HepG2 (cell line): ENCODE data around the gene PRR15L. TPM values are rescaled to one million over a fixed set of nuclear protein-coding genes. Genes with fewer than 3 reads are reported as not detected.

Experiments used
- EED ChIP-seq: sonication (generic); formaldehyde crosslinking; IDR thresholded peaks from 2 replicates; pipeline ENCODE4 v1.5.0; 2020; ENCODE audit warnings: mild to moderate bottlenecking, missing genetic modification reagents
- EP300 ChIP-seq, 3 experiments: sonication (generic) in 1 of 3; formaldehyde crosslinking in 1 of 3; IDR thresholded peaks; 2 replicates each; pipeline versions ENCODE4 v1.5.1 to v1.6.1; 2011 to 2020; ENCODE audit warnings: low read depth in 2 of 3, low read length in 2 of 3, borderline replicate concordance in 1 of 3, improper control_type of control experiment in 1 of 3, mild to moderate bottlenecking in 1 of 3, missing genetic modification reagents in 1 of 3, moderate library complexity in 1 of 3
- IRX3 ChIP-seq: sonication (generic); formaldehyde crosslinking; IDR thresholded peaks from 2 replicates; pipeline ENCODE4 v1.8.1; 2023; ENCODE audit warnings: mild to moderate bottlenecking, low read depth, missing genetic modification reagents, borderline replicate concordance
- JARID2 ChIP-seq: sonication (generic); formaldehyde crosslinking; IDR thresholded peaks from 2 replicates; pipeline ENCODE4 v1.8.1; 2023; ENCODE audit warnings: missing genetic modification reagents, inconsistent platforms; ENCODE audit not compliant: insufficient replicate concordance
- KLF12 ChIP-seq: sonication (generic); formaldehyde crosslinking; IDR thresholded peaks from 2 replicates; pipeline ENCODE4 v1.4.0; 2020; ENCODE audit warnings: missing genetic modification reagents, borderline replicate concordance
- LCORL ChIP-seq, 2 experiments: fragments of 450-650 bp in 1 of 2; sonication (generic) in 1 of 2; formaldehyde crosslinking in 1 of 2; IDR thresholded peaks; 2 replicates each; pipeline versions ENCODE4 v1.5.0 to v1.6.1; 2017 to 2020; ENCODE audit warnings: antibody characterized with exemption in 1 of 2, missing genetic modification reagents in 1 of 2
- SP5 ChIP-seq: IDR thresholded peaks from 2 replicates; pipeline ENCODE4 v1.6.1; 2016; ENCODE audit warnings: low read depth, borderline replicate concordance
- SRSF4 ChIP-seq: fragments of 200-400 bp; formaldehyde crosslinking; IDR thresholded peaks from one replicate; pipeline ENCODE4 v1.6.1; 2018; ENCODE audit warnings: mild to moderate bottlenecking, low read depth, low read length, moderate library complexity; ENCODE audit not compliant: poor library complexity, severe bottlenecking
- TSC22D2 ChIP-seq: sonication (generic); formaldehyde crosslinking; IDR thresholded peaks from 2 replicates; pipeline ENCODE4 v1.5.1; 2020; ENCODE audit warnings: missing genetic modification reagents, mild to moderate bottlenecking, borderline replicate concordance
- U2AF2 ChIP-seq: fragments of 200-400 bp; formaldehyde crosslinking; IDR thresholded peaks from 2 replicates; pipeline ENCODE4 v1.6.1; 2017; ENCODE audit warnings: low read depth, mild to moderate bottlenecking, low read length
- XRCC5 ChIP-seq: fragments of 200-400 bp; formaldehyde crosslinking; optimal IDR thresholded peaks from 2 replicates; pipeline ENCODE3; 2017; ENCODE audit warnings: mild to moderate bottlenecking, low read length
- ZFP90 ChIP-seq: sonication (generic); formaldehyde crosslinking; IDR thresholded peaks from 2 replicates; pipeline ENCODE4 v1.8.0; 2022; ENCODE audit warnings: missing genetic modification reagents, mild to moderate bottlenecking, inconsistent platforms, borderline replicate concordance
- ZNF282 ChIP-seq: fragments of 450-650 bp; IDR thresholded peaks from 2 replicates; pipeline ENCODE4 v1.6.1; 2018; ENCODE audit not compliant: partially characterized antibody
- ZNF501 ChIP-seq: sonication (generic); formaldehyde crosslinking; IDR thresholded peaks from 2 replicates; pipeline ENCODE4 v1.5.1; 2020; ENCODE audit warnings: mild to moderate bottlenecking, moderate library complexity, missing genetic modification reagents
- ZNF670 ChIP-seq: sonication (generic); formaldehyde crosslinking; IDR thresholded peaks from 2 replicates; pipeline ENCODE4 v1.8.0; 2022; ENCODE audit warnings: mild to moderate bottlenecking, missing genetic modification reagents, borderline replicate concordance
- ZNF816 ChIP-seq: sonication (generic); formaldehyde crosslinking; IDR thresholded peaks from 2 replicates; pipeline ENCODE4 v1.8.0; 2022; ENCODE audit warnings: missing genetic modification reagents, mild to moderate bottlenecking, borderline replicate concordance
- ZSCAN12 ChIP-seq: sonication (generic); formaldehyde crosslinking; IDR thresholded peaks from 2 replicates; pipeline ENCODE4 v1.9.0; 2021; ENCODE audit warnings: mild to moderate bottlenecking, missing genetic modification reagents
- ZZZ3 ChIP-seq: sonication (generic); formaldehyde crosslinking; IDR thresholded peaks from 2 replicates; pipeline ENCODE4 v1.4.0; 2020; ENCODE audit warnings: missing genetic modification reagents, mild to moderate bottlenecking, borderline replicate concordance
- polyA plus RNA-seq, 8 experiments: library from polyadenylated mRNA; depleted of rRNA in 3 of 8; stranded (reverse) in 7 of 8; unstranded in 1 of 8; fragments of >200 nt; fragmentation: Illumina TruSeq in 4 of 8; extraction: Trizol in 4 of 8; gene quantifications; 2 replicates each; pipeline versions ENCODE4 v1.2.1 to v1.2.3, GENCODE V29; 2011 to 2016; ENCODE audit warnings: low read depth in 4 of 8, missing spikeins in 1 of 8, mixed read lengths in 1 of 8; ENCODE audit not compliant: insufficient read depth in 1 of 8
- total RNA-seq, 5 experiments: library from RNA; depleted of rRNA; stranded (reverse); fragments of >200 nt; fragmentation: Illumina TruSeq; extraction: Trizol; gene quantifications; 2 replicates each; pipeline ENCODE4 v1.2.3, GENCODE V29; 2016; ENCODE audit warnings: low read depth in 1 of 5
- TF ChIP-seq, protein P1 (sequence below): sonication (generic); formaldehyde crosslinking; IDR thresholded peaks from 2 replicates; pipeline ENCODE4 v1.4.0; 2020; ENCODE audit warnings: low read depth, missing genetic modification reagents
- TF ChIP-seq, protein P2 (sequence below): IDR thresholded peaks from 2 replicates; pipeline ENCODE4 v1.6.1; 2016; ENCODE audit warnings: missing genetic modification reagents, missing compliant biosample characterization
- TF ChIP-seq, protein P3 (sequence below): sonication (generic); formaldehyde crosslinking; IDR thresholded peaks from 2 replicates; pipeline ENCODE4 v1.5.0; 2020; ENCODE audit warnings: missing genetic modification reagents
- TF ChIP-seq, protein P4 (sequence below): sonication (generic); formaldehyde crosslinking; IDR thresholded peaks from 2 replicates; pipeline ENCODE4 v1.4.0; 2020; ENCODE audit warnings: missing genetic modification reagents

PRR15L gene
- total and polyA plus RNA-seq, 2 of the 13 experiments (the other 11 are each of a cell fraction or from before 2014, with no cell fraction given), result 0.44 to 2.0 TPM

DNA sequence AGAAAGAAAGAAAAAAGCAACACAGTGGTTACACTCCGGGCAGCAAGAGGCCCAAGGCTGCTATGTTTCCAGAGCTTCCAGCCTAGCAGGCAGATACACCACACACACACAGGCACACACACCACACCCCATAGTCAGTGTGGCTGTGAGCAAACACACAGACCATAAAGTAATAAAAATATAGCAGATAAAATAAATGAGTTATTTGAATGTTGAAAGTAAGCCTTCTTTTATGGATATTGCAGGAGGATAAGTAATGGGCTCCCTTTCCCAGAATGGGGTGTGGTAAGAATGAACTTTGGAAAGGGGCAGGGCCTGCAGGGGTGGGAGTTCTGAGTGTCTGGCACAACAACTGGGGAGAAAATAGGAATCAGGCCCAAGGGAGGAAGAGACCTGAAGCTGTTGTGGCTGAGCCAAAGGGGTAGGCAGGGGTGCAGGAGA lies 8.4 kb upstream of the PRR15L start (continued):
- TF ChIP-seq, protein P1, sequence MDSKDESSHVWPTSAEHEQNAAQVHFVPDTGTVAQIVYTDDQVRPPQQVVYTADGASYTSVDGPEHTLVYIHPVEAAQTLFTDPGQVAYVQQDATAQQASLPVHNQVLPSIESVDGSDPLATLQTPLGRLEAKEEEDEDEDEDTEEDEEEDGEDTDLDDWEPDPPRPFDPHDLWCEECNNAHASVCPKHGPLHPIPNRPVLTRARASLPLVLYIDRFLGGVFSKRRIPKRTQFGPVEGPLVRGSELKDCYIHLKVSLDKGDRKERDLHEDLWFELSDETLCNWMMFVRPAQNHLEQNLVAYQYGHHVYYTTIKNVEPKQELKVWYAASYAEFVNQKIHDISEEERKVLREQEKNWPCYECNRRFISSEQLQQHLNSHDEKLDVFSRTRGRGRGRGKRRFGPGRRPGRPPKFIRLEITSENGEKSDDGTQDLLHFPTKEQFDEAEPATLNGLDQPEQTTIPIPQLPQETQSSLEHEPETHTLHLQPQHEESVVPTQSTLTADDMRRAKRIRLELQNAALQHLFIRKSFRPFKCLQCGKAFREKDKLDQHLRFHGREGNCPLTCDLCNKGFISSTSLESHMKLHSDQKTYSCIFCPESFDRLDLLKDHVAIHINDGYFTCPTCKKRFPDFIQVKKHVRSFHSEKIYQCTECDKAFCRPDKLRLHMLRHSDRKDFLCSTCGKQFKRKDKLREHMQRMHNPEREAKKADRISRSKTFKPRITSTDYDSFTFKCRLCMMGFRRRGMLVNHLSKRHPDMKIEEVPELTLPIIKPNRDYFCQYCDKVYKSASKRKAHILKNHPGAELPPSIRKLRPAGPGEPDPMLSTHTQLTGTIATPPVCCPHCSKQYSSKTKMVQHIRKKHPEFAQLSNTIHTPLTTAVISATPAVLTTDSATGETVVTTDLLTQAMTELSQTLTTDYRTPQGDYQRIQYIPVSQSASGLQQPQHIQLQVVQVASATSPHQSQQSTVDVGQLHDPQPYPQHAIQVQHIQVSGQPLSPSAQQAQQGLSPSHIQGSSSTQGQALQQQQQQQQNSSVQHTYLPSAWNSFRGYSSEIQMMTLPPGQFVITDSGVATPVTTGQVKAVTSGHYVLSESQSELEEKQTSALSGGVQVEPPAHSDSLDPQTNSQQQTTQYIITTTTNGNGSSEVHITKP (CRISPR knock-in tag), result peak; percentile 47; the same call in 1 of the 2 replicates
- TF ChIP-seq, protein P2, sequence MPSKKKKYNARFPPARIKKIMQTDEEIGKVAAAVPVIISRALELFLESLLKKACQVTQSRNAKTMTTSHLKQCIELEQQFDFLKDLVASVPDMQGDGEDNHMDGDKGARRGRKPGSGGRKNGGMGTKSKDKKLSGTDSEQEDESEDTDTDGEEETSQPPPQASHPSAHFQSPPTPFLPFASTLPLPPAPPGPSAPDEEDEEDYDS, result peak; percentile 56; the same call in 1 of the 2 replicates
- peak; percentile 50 for TF ChIP-seq XRCC5
- no peak for TF ChIP-seq LCORL (IDR thresholded peaks at IDR 0.05)
- TF ChIP-seq LCORL (CRISPR knock-in tag; IDR thresholded peaks at IDR 0.05), result peak; percentile 28; the same call in 1 of the 2 replicates
- TF ChIP-seq ZNF670 (CRISPR knock-in tag), result no peak
- TF ChIP-seq JARID2 (CRISPR knock-in tag), result no peak
- TF ChIP-seq ZSCAN12, result no peak
- TF ChIP-seq EP300 (IDR thresholded peaks at IDR 0.05; ENCODE audit: low read depth in 2 of 2, low read length in 2 of 2), result no peak
- TF ChIP-seq EP300 (CRISPR knock-in tag; IDR thresholded peaks at IDR 0.05; ENCODE audit: borderline replicate concordance), result peak; percentile 20; the same call in 1 of the 2 replicates
- TF ChIP-seq ZZZ3, result no peak
- TF ChIP-seq EED (CRISPR knock-in tag), result no peak
- TF ChIP-seq U2AF2, result 0 out of 2 replicates have a peak, but pooled peaks have one; percentile 74
- peak; percentile 60; the same call in 1 of the 2 replicates for TF ChIP-seq KLF12 (CRISPR knock-in tag)
- 0 out of 2 replicates have a peak, but pooled peaks have one; percentile 33 for TF ChIP-seq TSC22D2 (CRISPR knock-in tag)
- no peak for TF ChIP-seq ZFP90 (CRISPR knock-in tag)
- TF ChIP-seq, protein P3, sequence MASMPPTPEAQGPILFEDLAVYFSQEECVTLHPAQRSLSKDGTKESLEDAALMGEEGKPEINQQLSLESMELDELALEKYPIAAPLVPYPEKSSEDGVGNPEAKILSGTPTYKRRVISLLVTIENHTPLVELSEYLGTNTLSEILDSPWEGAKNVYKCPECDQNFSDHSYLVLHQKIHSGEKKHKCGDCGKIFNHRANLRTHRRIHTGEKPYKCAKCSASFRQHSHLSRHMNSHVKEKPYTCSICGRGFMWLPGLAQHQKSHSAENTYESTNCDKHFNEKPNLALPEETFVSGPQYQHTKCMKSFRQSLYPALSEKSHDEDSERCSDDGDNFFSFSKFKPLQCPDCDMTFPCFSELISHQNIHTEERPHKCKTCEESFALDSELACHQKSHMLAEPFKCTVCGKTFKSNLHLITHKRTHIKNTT (CRISPR knock-in tag), result no peak
- TF ChIP-seq, protein P4, sequence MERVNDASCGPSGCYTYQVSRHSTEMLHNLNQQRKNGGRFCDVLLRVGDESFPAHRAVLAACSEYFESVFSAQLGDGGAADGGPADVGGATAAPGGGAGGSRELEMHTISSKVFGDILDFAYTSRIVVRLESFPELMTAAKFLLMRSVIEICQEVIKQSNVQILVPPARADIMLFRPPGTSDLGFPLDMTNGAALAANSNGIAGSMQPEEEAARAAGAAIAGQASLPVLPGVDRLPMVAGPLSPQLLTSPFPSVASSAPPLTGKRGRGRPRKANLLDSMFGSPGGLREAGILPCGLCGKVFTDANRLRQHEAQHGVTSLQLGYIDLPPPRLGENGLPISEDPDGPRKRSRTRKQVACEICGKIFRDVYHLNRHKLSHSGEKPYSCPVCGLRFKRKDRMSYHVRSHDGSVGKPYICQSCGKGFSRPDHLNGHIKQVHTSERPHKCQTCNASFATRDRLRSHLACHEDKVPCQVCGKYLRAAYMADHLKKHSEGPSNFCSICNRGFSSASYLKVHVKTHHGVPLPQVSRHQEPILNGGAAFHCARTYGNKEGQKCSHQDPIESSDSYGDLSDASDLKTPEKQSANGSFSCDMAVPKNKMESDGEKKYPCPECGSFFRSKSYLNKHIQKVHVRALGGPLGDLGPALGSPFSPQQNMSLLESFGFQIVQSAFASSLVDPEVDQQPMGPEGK (CRISPR knock-in tag), result peak; percentile 61
- no peak for TF ChIP-seq ZNF816 (CRISPR knock-in tag)
- TF ChIP-seq ZNF282, result no peak
- TF ChIP-seq SRSF4, result no peak
- peak; percentile 36; the same call in 1 of the 2 replicates for TF ChIP-seq ZNF501
- TF ChIP-seq IRX3 (CRISPR knock-in tag), result no peak
- TF ChIP-seq SP5, result peak; percentile 67; the same call in 1 of the 2 replicates
